Suprapubic skin (tissue), 4 donors: ENCODE measurements around the gene JMY.

Source experiments
- CTCF ChIP-seq, 2 donors: fragments of 200-600 bp in 1 of 2; fragments of 450-650 bp in 1 of 2; sonication (generic) in 1 of 2; IDR thresholded peaks; one replicate each; pipeline ENCODE4 v1.5.1; 2016 to 2019; ENCODE audit warnings: antibody characterized with exemption in 2 of 2, mild to moderate bottlenecking in 1 of 2, moderate library complexity in 1 of 2
- EP300 ChIP-seq: sonication (generic); formaldehyde crosslinking; IDR thresholded peaks from one replicate; pipeline ENCODE4 v1.6.1; 2017; ENCODE audit warnings: antibody characterized with exemption
- POLR2A ChIP-seq, 2 donors: fragments of 450-650 bp; IDR thresholded peaks; one replicate each; pipeline ENCODE4 v1.6.1; 2017; ENCODE audit warnings: antibody characterized with exemption in 2 of 2, mild to moderate bottlenecking in 2 of 2, moderate library complexity in 2 of 2
- POLR2AphosphoS5 ChIP-seq, 3 donors: sonication (generic); formaldehyde crosslinking; IDR thresholded peaks; one replicate each; pipeline ENCODE4 v1.6.1; 2017; ENCODE audit warnings: antibody characterized with exemption in 3 of 3

GRCh38 chr5:79227484-79228025, 8.4 kb upstream of the JMY start:
- TF ChIP-seq POLR2A (IDR thresholded peaks at IDR 0.05) (no peak), CTCF (IDR thresholded peaks at IDR 0.05) (no peak), EP300 (no peak), POLR2AphosphoS5 (IDR thresholded peaks at IDR 0.05) (no peak)
